ENCODE measurements around the gene NOB1. TPM values are rescaled to one million over a fixed set of nuclear protein-coding genes. Genes with fewer than 3 reads are reported as not detected.

The NOB1 gene
- total and polyA plus RNA-seq, 9 of the 15 experiments (the other 6 are each of a cell fraction or from before 2014, with no cell fraction given): 42.4 to 148 (median 116) TPM

GRCh38 chr16:69725480-69726312 is 29.0 kb downstream of the NOB1 start (continued):
- TF ChIP-seq FOSL1 (tag; conservative IDR thresholded peaks at IDR 0.05): no peak
- TF ChIP-seq CAMTA2 (CRISPR knock-in tag; conservative IDR thresholded peaks at IDR 0.05): no peak
- TF ChIP-seq CUX1 (CRISPR knock-in tag; IDR thresholded peaks at IDR 0.05): no peak
- no peak for TF ChIP-seq SETDB1 (IDR thresholded peaks at IDR 0.05; ENCODE audit: low read length)
- no peak for TF ChIP-seq ZNF212 (CRISPR knock-in tag; IDR thresholded peaks at IDR 0.05)
- no peak for TF ChIP-seq RBM22 (IDR thresholded peaks at IDR 0.05; ENCODE audit: low read depth, low read length, poor library complexity, severe bottlenecking)
- TF ChIP-seq EWSR1 (IDR thresholded peaks at IDR 0.05; ENCODE audit: borderline replicate concordance, low read depth, partially characterized antibody): no peak
- TF ChIP-seq POLR3A (IDR thresholded peaks at IDR 0.05; ENCODE audit: borderline replicate concordance, extremely low read depth, insufficient read depth, insufficient read length): no peak
- no peak for TF ChIP-seq HMG20B (CRISPR knock-in tag; IDR thresholded peaks at IDR 0.05)
- no peak for TF ChIP-seq ZNF134 (CRISPR knock-in tag; conservative IDR thresholded peaks at IDR 0.05)
- TF ChIP-seq SAFB (IDR thresholded peaks at IDR 0.05; ENCODE audit: borderline replicate concordance, low read depth, low read length): 0 out of 2 replicates have a peak, but pooled peaks have one; percentile 52
- TF ChIP-seq, protein P1, sequence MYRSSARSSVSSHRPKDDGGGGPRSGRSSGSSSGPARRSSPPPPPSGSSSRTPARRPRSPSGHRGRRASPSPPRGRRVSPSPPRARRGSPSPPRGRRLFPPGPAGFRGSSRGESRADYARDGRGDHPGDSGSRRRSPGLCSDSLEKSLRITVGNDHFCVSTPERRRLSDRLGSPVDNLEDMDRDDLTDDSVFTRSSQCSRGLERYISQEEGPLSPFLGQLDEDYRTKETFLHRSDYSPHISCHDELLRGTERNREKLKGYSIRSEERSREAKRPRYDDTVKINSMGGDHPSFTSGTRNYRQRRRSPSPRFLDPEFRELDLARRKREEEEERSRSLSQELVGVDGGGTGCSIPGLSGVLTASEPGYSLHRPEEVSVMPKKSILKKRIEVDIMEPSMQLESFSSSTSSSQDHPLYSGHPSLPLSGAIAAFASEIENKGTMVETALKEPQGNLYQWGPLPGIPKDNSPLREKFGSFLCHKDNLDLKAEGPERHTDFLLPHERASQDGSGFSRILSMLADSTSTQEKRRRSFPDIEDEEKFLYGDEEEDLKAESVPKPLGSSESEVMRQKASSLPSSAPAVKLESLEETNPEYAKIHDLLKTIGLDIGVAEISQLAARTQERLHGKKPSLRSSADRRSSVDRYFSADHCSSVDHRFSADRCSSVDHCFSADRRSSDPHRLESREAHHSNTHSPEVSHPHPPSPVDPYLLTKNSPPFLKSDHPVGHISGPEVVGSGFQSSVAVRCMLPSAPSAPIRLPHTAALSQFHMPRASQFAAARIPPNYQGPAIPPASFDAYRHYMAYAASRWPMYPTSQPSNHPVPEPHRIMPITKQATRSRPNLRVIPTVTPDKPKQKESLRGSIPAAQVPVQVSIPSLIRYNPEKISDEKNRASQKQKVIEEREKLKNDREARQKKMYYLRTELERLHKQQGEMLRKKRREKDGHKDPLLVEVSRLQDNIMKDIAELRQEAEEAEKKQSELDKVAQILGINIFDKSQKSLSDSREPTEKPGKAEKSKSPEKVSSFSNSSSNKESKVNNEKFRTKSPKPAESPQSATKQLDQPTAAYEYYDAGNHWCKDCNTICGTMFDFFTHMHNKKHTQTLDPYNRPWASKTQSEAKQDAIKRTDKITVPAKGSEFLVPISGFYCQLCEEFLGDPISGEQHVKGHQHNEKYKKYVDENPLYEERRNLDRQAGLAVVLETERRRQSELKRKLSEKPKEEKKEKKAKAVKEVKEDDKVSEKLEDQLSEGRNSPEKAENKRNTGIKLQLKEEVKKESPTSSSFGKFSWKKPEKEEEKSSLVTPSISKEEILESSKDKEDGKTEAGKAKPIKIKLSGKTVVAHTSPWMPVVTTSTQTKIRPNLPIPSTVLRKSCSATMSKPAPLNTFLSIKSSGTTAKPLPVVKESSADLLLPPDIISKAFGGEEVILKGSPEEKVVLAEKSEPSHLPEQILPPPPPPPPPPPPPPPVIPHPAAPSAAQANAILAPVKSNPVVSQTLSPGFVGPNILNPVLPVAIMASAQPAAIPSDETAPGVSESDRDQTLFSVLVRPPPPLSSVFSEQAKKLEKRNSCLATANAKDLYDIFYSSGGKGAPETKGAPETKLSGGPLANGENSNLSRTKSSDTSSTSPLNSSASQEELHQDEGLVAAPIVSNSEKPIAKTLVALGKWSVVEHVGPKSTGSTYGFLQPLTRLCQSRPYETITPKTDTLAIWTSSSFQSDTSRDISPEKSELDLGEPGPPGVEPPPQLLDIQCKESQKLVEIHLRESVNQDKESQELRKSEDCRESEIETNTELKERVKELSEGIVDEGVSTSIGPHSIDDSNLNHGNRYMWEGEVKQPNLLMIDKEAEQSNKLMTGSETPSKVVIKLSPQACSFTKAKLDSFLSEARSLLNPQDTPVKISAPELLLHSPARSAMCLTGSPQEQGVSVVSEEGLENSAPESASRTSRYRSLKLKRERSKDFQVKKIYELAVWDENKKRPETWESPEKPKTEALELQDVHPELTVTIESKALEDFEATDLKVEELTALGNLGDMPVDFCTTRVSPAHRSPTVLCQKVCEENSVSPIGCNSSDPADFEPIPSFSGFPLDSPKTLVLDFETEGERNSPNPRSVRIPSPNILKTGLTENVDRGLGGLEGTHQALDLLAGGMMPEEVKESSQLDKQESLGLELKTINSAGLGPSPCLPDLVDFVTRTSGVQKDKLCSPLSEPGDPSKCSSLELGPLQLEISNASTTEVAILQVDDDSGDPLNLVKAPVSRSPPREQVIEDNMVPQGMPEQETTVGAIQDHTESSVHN (IDR thresholded peaks at IDR 0.05; ENCODE audit: borderline replicate concordance in 1 of 2, low read depth in 1 of 2): 0 out of 4 replicates have a peak, but pooled peaks of 1 of the 2 experiments have one; percentile 33
- TF ChIP-seq HDAC6 (IDR thresholded peaks at IDR 0.05; ENCODE audit: low read depth, low read length): no peak
- no peak for TF ChIP-seq CEBPB (tag; IDR thresholded peaks at IDR 0.05)

Data from K562 (cell line).